ENCODE data around the gene JAKMIP2. TPM values are rescaled to one million over a fixed set of nuclear protein-coding genes. Genes with fewer than 3 reads are reported as not detected.

JAKMIP2 gene
- total and polyA plus RNA-seq, 2 donors (not counting 1 experiment from before 2014, with no cell fraction given): 1.3 to 6.5 TPM

DNA sequence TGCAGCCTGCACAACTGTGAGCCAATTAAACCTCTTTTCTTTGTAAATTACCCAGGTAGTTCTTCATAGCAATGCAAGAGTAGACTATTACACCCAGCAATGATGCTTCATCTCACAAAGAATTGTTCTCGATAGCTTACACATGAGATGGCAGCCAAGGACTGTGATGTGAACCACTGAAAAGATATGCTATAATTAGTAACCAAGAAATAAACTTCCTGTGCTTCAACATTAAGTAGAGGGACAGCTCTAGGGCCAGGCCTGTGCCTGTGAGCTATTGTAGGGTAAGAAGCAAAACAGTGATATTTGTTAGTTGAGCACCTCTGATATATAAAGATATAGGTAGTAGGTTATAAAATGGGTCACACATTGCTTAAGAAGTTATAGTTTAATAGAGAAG, 230.9 kb downstream of the JAKMIP2 start:
- H3K9ac ChIP-seq (ENCODE audit: insufficient read depth, low read length): no peak overlapping the region
- H2AFZ ChIP-seq (ENCODE audit: low read length): peak overlapping the region; percentile 43
- no peaks in the 10 kb centered on the region for H3K36me3 ChIP-seq (ENCODE audit: control insufficient read depth, insufficient read depth, low read length)
- peaks cover 8% of the 10 kb centered on the region for H3K4me1 ChIP-seq (ENCODE audit: control insufficient read depth, extremely low read depth, insufficient read depth, low read length)
- no peaks in the 10 kb centered on the region for H3K27me3 ChIP-seq (ENCODE audit: control insufficient read depth, insufficient read depth, low read length)
- H3K79me2 ChIP-seq (ENCODE audit: control insufficient read depth, insufficient read depth, low read length): no peaks in the 10 kb centered on the region
- DNase-seq (ENCODE audit: low read depth in 2 of 2): peak in 1 of 2 donors; percentile 43
- TF ChIP-seq EZH2 (IDR thresholded peaks at IDR 0.05; ENCODE audit: low read length, missing control alignments): no peak
- TF ChIP-seq, protein P1, sequence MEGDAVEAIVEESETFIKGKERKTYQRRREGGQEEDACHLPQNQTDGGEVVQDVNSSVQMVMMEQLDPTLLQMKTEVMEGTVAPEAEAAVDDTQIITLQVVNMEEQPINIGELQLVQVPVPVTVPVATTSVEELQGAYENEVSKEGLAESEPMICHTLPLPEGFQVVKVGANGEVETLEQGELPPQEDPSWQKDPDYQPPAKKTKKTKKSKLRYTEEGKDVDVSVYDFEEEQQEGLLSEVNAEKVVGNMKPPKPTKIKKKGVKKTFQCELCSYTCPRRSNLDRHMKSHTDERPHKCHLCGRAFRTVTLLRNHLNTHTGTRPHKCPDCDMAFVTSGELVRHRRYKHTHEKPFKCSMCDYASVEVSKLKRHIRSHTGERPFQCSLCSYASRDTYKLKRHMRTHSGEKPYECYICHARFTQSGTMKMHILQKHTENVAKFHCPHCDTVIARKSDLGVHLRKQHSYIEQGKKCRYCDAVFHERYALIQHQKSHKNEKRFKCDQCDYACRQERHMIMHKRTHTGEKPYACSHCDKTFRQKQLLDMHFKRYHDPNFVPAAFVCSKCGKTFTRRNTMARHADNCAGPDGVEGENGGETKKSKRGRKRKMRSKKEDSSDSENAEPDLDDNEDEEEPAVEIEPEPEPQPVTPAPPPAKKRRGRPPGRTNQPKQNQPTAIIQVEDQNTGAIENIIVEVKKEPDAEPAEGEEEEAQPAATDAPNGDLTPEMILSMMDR (conservative IDR thresholded peaks at IDR 0.05 in 1 of 2, IDR thresholded peaks at IDR 0.05 in 1 of 2; ENCODE audit: low read depth in 1 of 2, low read length in 2 of 2): no peak
- H3K4me3 ChIP-seq (replicated peaks in 1 of 4; ENCODE audit: control extremely low read depth in 1 of 4, insufficient read depth in 1 of 4, low read depth in 3 of 4, low read length in 4 of 4): no peak overlapping the region
- H3K27ac ChIP-seq (ENCODE audit: insufficient read depth, low read length): no peak overlapping the region
- H3K9me3 ChIP-seq (ENCODE audit: control insufficient read depth, insufficient read depth, low read depth, low read length): no peaks in the 10 kb centered on the region
- H4K20me1 ChIP-seq (ENCODE audit: control insufficient read depth, extremely low read depth, insufficient read depth, low read length): no peaks in the 10 kb centered on the region
- H3K4me2 ChIP-seq (ENCODE audit: extremely low read depth, insufficient read depth, low read length): no peak overlapping the region

DNA sequence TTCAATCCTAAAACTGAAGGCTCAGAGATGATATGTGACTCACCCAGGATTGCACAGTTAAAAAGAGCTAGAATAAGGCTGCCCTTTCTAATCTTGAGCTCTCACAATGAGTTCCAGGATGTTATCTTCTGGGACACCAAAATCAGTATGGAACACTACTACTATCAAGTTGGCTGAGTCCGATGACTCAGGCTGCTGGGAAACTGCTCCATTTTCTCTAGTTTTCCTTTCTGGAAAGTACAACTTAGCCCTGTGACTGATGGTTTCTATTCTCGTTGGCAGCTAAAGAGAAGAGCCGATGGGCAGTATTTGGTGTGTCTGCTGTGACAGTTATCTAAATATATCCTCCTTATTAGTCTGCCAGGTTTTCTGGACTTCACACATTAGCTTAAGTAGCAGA, 234.8 kb downstream of the JAKMIP2 start:
- H3K27ac ChIP-seq (ENCODE audit: insufficient read depth, low read length): no peak overlapping the region
- H3K27me3 ChIP-seq (ENCODE audit: control insufficient read depth, insufficient read depth, low read length): no peaks in the 10 kb centered on the region
- H4K20me1 ChIP-seq (ENCODE audit: control insufficient read depth, extremely low read depth, insufficient read depth, low read length): no peaks in the 10 kb centered on the region
- H3K4me1 ChIP-seq (ENCODE audit: control insufficient read depth, extremely low read depth, insufficient read depth, low read length): no peaks in the 10 kb centered on the region
- peak in 1 of 2 donors; percentile 74 for DNase-seq (ENCODE audit: low read depth in 2 of 2)
- no peaks in the 10 kb centered on the region for H3K36me3 ChIP-seq (ENCODE audit: control insufficient read depth, insufficient read depth, low read length)
- TF ChIP-seq EZH2 (IDR thresholded peaks at IDR 0.05; ENCODE audit: low read length, missing control alignments): no peak
- TF ChIP-seq, protein P1 (conservative IDR thresholded peaks at IDR 0.05 in 1 of 2, IDR thresholded peaks at IDR 0.05 in 1 of 2; ENCODE audit: low read depth in 1 of 2, low read length in 2 of 2): no peak
- H3K9ac ChIP-seq (ENCODE audit: insufficient read depth, low read length): no peak overlapping the region
- no peaks in the 10 kb centered on the region for H3K79me2 ChIP-seq (ENCODE audit: control insufficient read depth, insufficient read depth, low read length)
- no peak overlapping the region for H3K4me2 ChIP-seq (ENCODE audit: extremely low read depth, insufficient read depth, low read length)
- no peak overlapping the region for H3K4me3 ChIP-seq (replicated peaks in 1 of 4; ENCODE audit: control extremely low read depth in 1 of 4, insufficient read depth in 1 of 4, low read depth in 3 of 4, low read length in 4 of 4)
- H3K9me3 ChIP-seq (ENCODE audit: control insufficient read depth, insufficient read depth, low read depth, low read length): no peaks in the 10 kb centered on the region
- peak overlapping the region; percentile 58 for H2AFZ ChIP-seq (ENCODE audit: low read length)

DNA sequence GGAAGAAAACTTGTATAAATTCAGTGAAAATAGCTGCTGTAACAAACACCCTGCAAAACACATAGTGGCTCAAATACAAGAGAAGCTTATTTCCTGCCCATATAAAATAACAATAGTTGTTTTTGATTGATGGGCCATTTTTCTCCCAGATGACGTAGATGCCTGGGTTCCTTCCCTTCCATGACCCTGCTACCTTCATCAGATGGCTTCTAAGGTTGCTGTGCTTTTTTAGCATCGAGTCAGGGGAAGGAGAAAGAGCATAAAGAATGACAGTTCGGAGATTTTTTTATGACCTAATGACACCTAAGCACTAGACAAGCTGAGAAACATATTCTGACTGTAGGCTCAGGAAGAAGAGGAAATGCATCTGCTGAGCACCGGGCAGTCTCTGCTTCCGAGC, 238.0 kb downstream of the JAKMIP2 start:
- no peak for TF ChIP-seq EZH2 (IDR thresholded peaks at IDR 0.05; ENCODE audit: low read length, missing control alignments)
- TF ChIP-seq, protein P1 (conservative IDR thresholded peaks at IDR 0.05 in 1 of 2, IDR thresholded peaks at IDR 0.05 in 1 of 2; ENCODE audit: low read depth in 1 of 2, low read length in 2 of 2): no peak
- no peaks in the 10 kb centered on the region for H3K4me1 ChIP-seq (ENCODE audit: control insufficient read depth, extremely low read depth, insufficient read depth, low read length)

More for the DNA sequence above, 238.0 kb downstream of the JAKMIP2 start:
- H3K27me3 ChIP-seq (ENCODE audit: control insufficient read depth, insufficient read depth, low read length): no peaks in the 10 kb centered on the region
- H3K9ac ChIP-seq (ENCODE audit: insufficient read depth, low read length): no peak overlapping the region
- H3K4me2 ChIP-seq (ENCODE audit: extremely low read depth, insufficient read depth, low read length): no peak overlapping the region
- H3K79me2 ChIP-seq (ENCODE audit: control insufficient read depth, insufficient read depth, low read length): no peaks in the 10 kb centered on the region
- no peak for DNase-seq (ENCODE audit: low read depth in 2 of 2)
- H4K20me1 ChIP-seq (ENCODE audit: control insufficient read depth, extremely low read depth, insufficient read depth, low read length): no peaks in the 10 kb centered on the region
- H3K36me3 ChIP-seq (ENCODE audit: control insufficient read depth, insufficient read depth, low read length): no peaks in the 10 kb centered on the region
- no peaks in the 10 kb centered on the region for H3K9me3 ChIP-seq (ENCODE audit: control insufficient read depth, insufficient read depth, low read depth, low read length)
- H3K27ac ChIP-seq (ENCODE audit: insufficient read depth, low read length): no peak overlapping the region
- H2AFZ ChIP-seq (ENCODE audit: low read length): no peak overlapping the region
- no peak overlapping the region for H3K4me3 ChIP-seq (replicated peaks in 1 of 4; ENCODE audit: control extremely low read depth in 1 of 4, insufficient read depth in 1 of 4, low read depth in 3 of 4, low read length in 4 of 4)
